ENCODE data around the gene PIGC. TPM values are rescaled to one million over a fixed set of nuclear protein-coding genes. Genes with fewer than 3 reads are reported as not detected.

The PIGC gene
- total RNA-seq, 1 donor from 2014 or later: 28.6 TPM

DNA sequence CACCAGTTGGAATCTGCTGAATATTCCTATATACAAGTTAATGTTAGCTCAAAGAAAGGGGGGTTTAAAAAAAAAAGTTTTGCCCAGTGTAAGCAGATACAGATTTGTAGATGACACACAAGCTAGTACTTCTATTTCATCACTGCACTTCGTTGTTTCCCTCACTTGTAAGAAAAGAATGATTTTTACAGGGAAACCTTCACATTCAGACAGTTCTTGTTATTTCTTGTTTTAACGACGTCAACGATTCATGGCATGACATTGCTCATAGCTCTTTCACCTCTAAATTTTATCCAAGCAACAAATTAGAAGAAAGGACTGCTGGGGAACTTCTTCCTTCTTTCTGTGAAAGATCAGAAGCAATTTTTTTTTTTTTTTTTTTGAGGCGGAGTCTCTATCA, 49.1 kb downstream of the PIGC start:
- DNase-seq (ENCODE audit: low spot score, unreplicated experiment): no peak
- no peak overlapping the region for H3K4me3 Mint-ChIP-seq (ENCODE audit: low read depth)
- H3K4me1 Mint-ChIP-seq (ENCODE audit: low read depth): peaks cover 39% of the 10 kb centered on the region
- H3K9me3 Mint-ChIP-seq (ENCODE audit: low read depth): no peaks in the 10 kb centered on the region
- no peaks in the 10 kb centered on the region for H3K27me3 Mint-ChIP-seq
- TF ChIP-seq, protein P1, sequence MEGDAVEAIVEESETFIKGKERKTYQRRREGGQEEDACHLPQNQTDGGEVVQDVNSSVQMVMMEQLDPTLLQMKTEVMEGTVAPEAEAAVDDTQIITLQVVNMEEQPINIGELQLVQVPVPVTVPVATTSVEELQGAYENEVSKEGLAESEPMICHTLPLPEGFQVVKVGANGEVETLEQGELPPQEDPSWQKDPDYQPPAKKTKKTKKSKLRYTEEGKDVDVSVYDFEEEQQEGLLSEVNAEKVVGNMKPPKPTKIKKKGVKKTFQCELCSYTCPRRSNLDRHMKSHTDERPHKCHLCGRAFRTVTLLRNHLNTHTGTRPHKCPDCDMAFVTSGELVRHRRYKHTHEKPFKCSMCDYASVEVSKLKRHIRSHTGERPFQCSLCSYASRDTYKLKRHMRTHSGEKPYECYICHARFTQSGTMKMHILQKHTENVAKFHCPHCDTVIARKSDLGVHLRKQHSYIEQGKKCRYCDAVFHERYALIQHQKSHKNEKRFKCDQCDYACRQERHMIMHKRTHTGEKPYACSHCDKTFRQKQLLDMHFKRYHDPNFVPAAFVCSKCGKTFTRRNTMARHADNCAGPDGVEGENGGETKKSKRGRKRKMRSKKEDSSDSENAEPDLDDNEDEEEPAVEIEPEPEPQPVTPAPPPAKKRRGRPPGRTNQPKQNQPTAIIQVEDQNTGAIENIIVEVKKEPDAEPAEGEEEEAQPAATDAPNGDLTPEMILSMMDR (IDR thresholded peaks at IDR 0.05; ENCODE audit: unreplicated experiment): no peak
- H3K36me3 Mint-ChIP-seq (ENCODE audit: insufficient read depth): peaks cover 2% of the 10 kb centered on the region
- H3K27ac Mint-ChIP-seq: peak overlapping the region; percentile 60

DNA sequence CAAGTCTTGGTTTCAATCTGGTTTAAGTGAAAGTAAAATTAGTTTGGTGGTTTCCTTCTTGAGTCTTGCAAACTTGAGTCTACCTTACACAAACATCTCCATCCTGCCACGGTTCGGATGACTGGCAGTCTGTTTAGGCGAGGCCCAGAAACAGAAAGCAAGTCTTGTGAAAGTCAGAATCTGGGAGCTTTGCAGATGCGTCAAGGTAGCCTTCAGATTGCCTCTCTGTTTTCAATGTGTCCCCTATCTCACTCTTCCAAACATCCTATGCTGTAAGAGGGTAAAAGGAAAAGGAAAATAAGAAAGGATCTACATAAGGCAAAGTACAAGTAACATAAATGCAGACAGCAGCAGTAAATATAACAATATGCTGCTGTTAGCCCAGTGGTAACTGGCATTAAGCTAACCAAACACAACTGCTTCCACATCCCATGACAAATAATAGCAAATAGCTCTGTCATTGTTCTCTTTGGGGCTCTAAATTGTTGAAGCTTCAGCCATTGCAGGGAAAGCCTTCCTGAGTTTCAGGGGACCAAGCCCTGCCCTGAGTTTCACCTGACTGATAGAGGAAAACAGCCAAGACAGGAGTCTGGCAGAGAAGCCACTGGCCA, 49.6 kb downstream of the PIGC start:
- Mint-ChIP-seq H3K4me1 (ENCODE audit: low read depth) (peaks cover 36% of the 10 kb centered on the region), H3K9me3 (ENCODE audit: low read depth) (no peaks in the 10 kb centered on the region), H3K4me3 (ENCODE audit: low read depth) (no peak overlapping the region), H3K36me3 (ENCODE audit: insufficient read depth) (peaks cover 2% of the 10 kb centered on the region), H3K27me3 (no peaks in the 10 kb centered on the region), H3K27ac (peak overlapping the region; percentile 60)
- TF ChIP-seq, protein P1 (IDR thresholded peaks at IDR 0.05; ENCODE audit: unreplicated experiment): no peak
- no peak for DNase-seq (ENCODE audit: low spot score, unreplicated experiment)

DNA sequence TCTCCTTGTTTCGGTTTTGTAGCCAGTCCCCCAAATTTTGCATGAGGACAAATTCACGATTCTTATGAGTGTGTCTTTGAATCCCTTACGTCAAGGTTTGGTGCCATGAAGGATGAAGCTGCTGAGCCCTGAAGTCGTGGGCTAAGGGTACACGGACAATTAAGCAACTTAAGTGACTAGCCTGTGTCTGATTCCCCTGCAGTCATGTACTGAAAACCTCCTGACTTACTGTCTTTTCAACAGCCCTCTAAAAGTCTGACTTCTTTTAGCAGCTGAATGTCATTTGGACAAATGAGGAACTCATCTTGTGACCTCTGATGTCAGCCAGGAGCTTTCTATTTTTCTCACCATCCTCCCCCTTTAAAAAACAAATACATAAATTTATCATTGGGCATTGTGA, 50.5 kb downstream of the PIGC start:
- H3K27ac Mint-ChIP-seq: no peak overlapping the region
- DNase-seq (ENCODE audit: low spot score, unreplicated experiment): no peak
- no peaks in the 10 kb centered on the region for H3K9me3 Mint-ChIP-seq (ENCODE audit: low read depth)
- H3K36me3 Mint-ChIP-seq (ENCODE audit: insufficient read depth): peaks cover 3% of the 10 kb centered on the region
- H3K27me3 Mint-ChIP-seq: no peaks in the 10 kb centered on the region
- no peak overlapping the region for H3K4me3 Mint-ChIP-seq (ENCODE audit: low read depth)
- TF ChIP-seq, protein P1 (IDR thresholded peaks at IDR 0.05; ENCODE audit: unreplicated experiment): no peak
- peaks cover 29% of the 10 kb centered on the region for H3K4me1 Mint-ChIP-seq (ENCODE audit: low read depth)

DNA sequence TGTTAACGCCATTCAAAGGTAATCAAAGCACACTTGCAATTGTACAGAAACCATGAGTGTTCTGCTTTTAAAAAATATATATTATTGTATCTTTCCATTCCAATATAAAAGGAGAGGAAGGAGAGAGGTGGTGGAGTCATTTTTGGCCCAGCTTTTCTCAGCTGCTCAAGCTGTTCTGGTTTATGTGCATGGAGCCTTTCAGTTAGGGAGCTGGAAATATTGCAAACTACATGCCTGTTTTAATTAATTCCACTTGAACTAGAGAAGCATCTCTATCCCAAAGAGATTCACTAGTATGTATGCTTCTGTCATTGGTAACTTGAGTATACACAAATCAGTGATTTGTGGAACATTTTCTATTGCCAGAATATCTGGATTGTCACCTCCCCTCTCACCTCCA, 51.9 kb downstream of the PIGC start:
- DNase-seq (ENCODE audit: low spot score, unreplicated experiment): no peak
- H3K27me3 Mint-ChIP-seq: no peaks in the 10 kb centered on the region
- peaks cover 29% of the 10 kb centered on the region for H3K4me1 Mint-ChIP-seq (ENCODE audit: low read depth)
- H3K4me3 Mint-ChIP-seq (ENCODE audit: low read depth): no peak overlapping the region
- no peak overlapping the region for H3K27ac Mint-ChIP-seq
- H3K36me3 Mint-ChIP-seq (ENCODE audit: insufficient read depth): peaks cover 5% of the 10 kb centered on the region
- H3K9me3 Mint-ChIP-seq (ENCODE audit: low read depth): no peaks in the 10 kb centered on the region
- TF ChIP-seq, protein P1 (IDR thresholded peaks at IDR 0.05; ENCODE audit: unreplicated experiment): no peak

Other genes starting within 250 kb of the PIGC start
- not detected in 2 replicates for gene C1orf105, start 23.4 kb downstream of the PIGC start, total RNA-seq
- 57.1 and 58.0 TPM in 2 replicates for gene SUCO, start 89.1 kb upstream of the PIGC start, total RNA-seq
- not detected in 2 replicates for gene FASLG, start 215.0 kb upstream of the PIGC start, total RNA-seq